HEK293 (cell line): Measurements from ENCODE around the gene PRTFDC1.

Source experiments
- CTCF ChIA-PET: fragments of 350-600 bp; formaldehyde crosslinking; extraction: SDS; loops from one replicate; lab custom pipeline; 2021; ENCODE audit warnings: antibody characterized with exemption; lab: Yijun Ruan, JAX
- POLR2A ChIA-PET: fragments of 300-600 bp; formaldehyde crosslinking; extraction: SDS; loops from one replicate; lab custom pipeline; 2020; ENCODE audit warnings: antibody characterized with exemption, inconsistent platforms; lab: Yijun Ruan, JAX
- H3K27ac ChIP-seq: fragments of 200-500 bp; sonication (Bioruptor generic); 2 replicates; pipeline ENCODE4 v1.5.1; 2014; ENCODE audit warnings: low read depth, low read length, control low read depth, inconsistent platforms; ENCODE audit errors: extremely low read depth
- H3K36me3 ChIP-seq, 2 experiments: fragments of 200-500 bp in 1 of 2; sonication (Bioruptor generic) in 1 of 2; 1 replicate in 1 of 2; 2 replicates in 1 of 2; pipeline ENCODE4 v1.5.1; 2014 to 2017; ENCODE audit warnings: inconsistent platforms in 2 of 2, low read length in 2 of 2; ENCODE audit not compliant: control insufficient read depth in 2 of 2, insufficient read depth in 1 of 2
- H3K4me1 ChIP-seq: fragments of 200-500 bp; sonication (Bioruptor generic); 2 replicates; pipeline ENCODE4 v1.5.1; 2014; ENCODE audit warnings: mild to moderate bottlenecking, low read length, inconsistent platforms; ENCODE audit not compliant: control insufficient read depth, insufficient read depth
- H3K4me3 ChIP-seq: 2 replicates; pipeline ENCODE4 v1.5.1; 2011; ENCODE audit warnings: low read depth, mild to moderate bottlenecking, control low read depth, low read length, moderate library complexity
- H3K9me3 ChIP-seq: fragments of 200-500 bp; sonication (Bioruptor generic); 2 replicates; pipeline ENCODE4 v1.5.1; 2014; ENCODE audit warnings: low read depth, low read length, inconsistent platforms; ENCODE audit not compliant: control insufficient read depth, insufficient read depth
- GFI1B ChIP-seq: fragments of 450-650 bp; formaldehyde crosslinking; IDR thresholded peaks from 2 replicates; pipeline ENCODE4 v1.5.1; 2016; ENCODE audit warnings: missing biosample characterization, missing genetic modification characterization
- KLF1 ChIP-seq: fragments of 450-650 bp; formaldehyde crosslinking; IDR thresholded peaks from 2 replicates; pipeline ENCODE4 v1.5.1; 2016; ENCODE audit warnings: missing biosample characterization, missing genetic modification characterization
- SALL2 ChIP-seq: fragments of 450-650 bp; formaldehyde crosslinking; IDR thresholded peaks from 2 replicates; pipeline ENCODE4 v1.5.0; 2017; ENCODE audit warnings: missing biosample characterization, mild to moderate bottlenecking, missing genetic modification characterization, borderline replicate concordance
- ZBTB1 ChIP-seq: fragments of 450-650 bp; formaldehyde crosslinking; IDR thresholded peaks from 2 replicates; pipeline ENCODE4 v1.5.1; 2016; ENCODE audit warnings: missing biosample characterization, missing genetic modification characterization
- ZEB2 ChIP-seq: fragments of 450-650 bp; formaldehyde crosslinking; IDR thresholded peaks from 2 replicates; pipeline ENCODE4 v1.5.1; 2016; ENCODE audit warnings: missing biosample characterization, missing genetic modification characterization
- ZFP69B ChIP-seq: fragments of 450-650 bp; formaldehyde crosslinking; IDR thresholded peaks from 2 replicates; pipeline ENCODE4 v1.5.1; 2016; ENCODE audit warnings: missing biosample characterization, missing genetic modification characterization
- ZIC2 ChIP-seq: fragments of 450-650 bp; formaldehyde crosslinking; IDR thresholded peaks from 2 replicates; pipeline ENCODE4 v1.5.1; 2016; ENCODE audit warnings: missing biosample characterization, missing genetic modification characterization
- ZNF112 ChIP-seq: fragments of 450-650 bp; formaldehyde crosslinking; IDR thresholded peaks from 2 replicates; pipeline ENCODE4 v1.5.0; 2017; ENCODE audit warnings: missing biosample characterization, missing genetic modification characterization
- ZNF138 ChIP-seq: fragments of 450-650 bp; formaldehyde crosslinking; IDR thresholded peaks from 2 replicates; pipeline ENCODE4 v1.5.1; 2016; ENCODE audit warnings: missing biosample characterization, missing genetic modification characterization, borderline replicate concordance
- ZNF16 ChIP-seq: fragments of 450-650 bp; formaldehyde crosslinking; IDR thresholded peaks from 2 replicates; pipeline ENCODE4 v1.5.1; 2016; ENCODE audit warnings: low read depth, missing biosample characterization, missing genetic modification characterization
- ZNF214 ChIP-seq: fragments of 450-650 bp; formaldehyde crosslinking; IDR thresholded peaks from 2 replicates; pipeline ENCODE4 v1.5.1; 2017; ENCODE audit warnings: missing biosample characterization, mild to moderate bottlenecking, missing genetic modification characterization, borderline replicate concordance
- ZNF354C ChIP-seq: fragments of 450-650 bp; formaldehyde crosslinking; IDR thresholded peaks from 2 replicates; pipeline ENCODE4 v1.5.1; 2016; ENCODE audit warnings: missing biosample characterization, missing genetic modification characterization, low read depth, borderline replicate concordance
- ZNF391 ChIP-seq: fragments of 450-650 bp; formaldehyde crosslinking; IDR thresholded peaks from 2 replicates; pipeline ENCODE4 v1.5.1; 2016; ENCODE audit warnings: low read depth, missing biosample characterization, missing genetic modification characterization, borderline replicate concordance
- ZNF423 ChIP-seq: fragments of 450-650 bp; formaldehyde crosslinking; IDR thresholded peaks from 2 replicates; pipeline ENCODE4 v1.5.1; 2016; ENCODE audit warnings: missing biosample characterization, missing genetic modification characterization
- ZNF621 ChIP-seq: fragments of 450-650 bp; formaldehyde crosslinking; IDR thresholded peaks from 2 replicates; pipeline ENCODE4 v1.5.1; 2017; ENCODE audit warnings: missing biosample characterization, missing genetic modification characterization
- ZNF629 ChIP-seq: fragments of 450-650 bp; formaldehyde crosslinking; IDR thresholded peaks from 2 replicates; pipeline ENCODE4 v1.5.1; 2017; ENCODE audit warnings: missing biosample characterization, missing genetic modification characterization
- ZNF777 ChIP-seq: fragments of 450-650 bp; formaldehyde crosslinking; IDR thresholded peaks from 2 replicates; pipeline ENCODE4 v1.5.1; 2017; ENCODE audit warnings: missing biosample characterization, missing genetic modification characterization, borderline replicate concordance
- ZNF837 ChIP-seq: fragments of 450-650 bp; formaldehyde crosslinking; IDR thresholded peaks from 2 replicates; pipeline ENCODE4 v1.5.1; 2016; ENCODE audit warnings: missing biosample characterization, missing genetic modification characterization
- ZSCAN23 ChIP-seq: fragments of 450-650 bp; formaldehyde crosslinking; IDR thresholded peaks from 2 replicates; pipeline ENCODE4 v1.5.1; 2016; ENCODE audit warnings: missing biosample characterization, missing genetic modification characterization
- TF ChIP-seq, protein P1 (sequence below): fragments of 450-650 bp; formaldehyde crosslinking; IDR thresholded peaks from 2 replicates; pipeline ENCODE4; 2016; ENCODE audit warnings: missing biosample characterization, missing genetic modification characterization
- TF ChIP-seq, protein P2 (sequence below): fragments of 450-650 bp; formaldehyde crosslinking; IDR thresholded peaks from 2 replicates; pipeline ENCODE4 v1.5.1; 2017; ENCODE audit warnings: missing biosample characterization, missing genetic modification characterization
- TF ChIP-seq, protein P3 (sequence below): fragments of 450-650 bp; formaldehyde crosslinking; IDR thresholded peaks from 2 replicates; pipeline ENCODE4 v1.5.1; 2017; ENCODE audit warnings: missing biosample characterization, missing genetic modification characterization
- TF ChIP-seq, protein P4 (sequence below): fragments of 450-650 bp; formaldehyde crosslinking; IDR thresholded peaks from 2 replicates; pipeline ENCODE4 v1.5.1; 2016; ENCODE audit warnings: missing biosample characterization, missing genetic modification characterization
- TF ChIP-seq, protein P5 (sequence below): fragments of 450-650 bp; formaldehyde crosslinking; IDR thresholded peaks from 2 replicates; pipeline ENCODE4 v1.5.1; 2016; ENCODE audit warnings: missing biosample characterization, missing genetic modification characterization
- TF ChIP-seq, protein P6 (sequence below): fragments of 450-650 bp; formaldehyde crosslinking; IDR thresholded peaks from 2 replicates; pipeline ENCODE4 v1.5.1; 2016; ENCODE audit warnings: missing biosample characterization, missing genetic modification characterization, borderline replicate concordance
- TF ChIP-seq, protein P7 (sequence below): fragments of 450-650 bp; formaldehyde crosslinking; IDR thresholded peaks from 2 replicates; pipeline ENCODE4 v1.5.1; 2016; ENCODE audit warnings: missing biosample characterization, missing genetic modification characterization

The PRTFDC1 gene

DNA sequence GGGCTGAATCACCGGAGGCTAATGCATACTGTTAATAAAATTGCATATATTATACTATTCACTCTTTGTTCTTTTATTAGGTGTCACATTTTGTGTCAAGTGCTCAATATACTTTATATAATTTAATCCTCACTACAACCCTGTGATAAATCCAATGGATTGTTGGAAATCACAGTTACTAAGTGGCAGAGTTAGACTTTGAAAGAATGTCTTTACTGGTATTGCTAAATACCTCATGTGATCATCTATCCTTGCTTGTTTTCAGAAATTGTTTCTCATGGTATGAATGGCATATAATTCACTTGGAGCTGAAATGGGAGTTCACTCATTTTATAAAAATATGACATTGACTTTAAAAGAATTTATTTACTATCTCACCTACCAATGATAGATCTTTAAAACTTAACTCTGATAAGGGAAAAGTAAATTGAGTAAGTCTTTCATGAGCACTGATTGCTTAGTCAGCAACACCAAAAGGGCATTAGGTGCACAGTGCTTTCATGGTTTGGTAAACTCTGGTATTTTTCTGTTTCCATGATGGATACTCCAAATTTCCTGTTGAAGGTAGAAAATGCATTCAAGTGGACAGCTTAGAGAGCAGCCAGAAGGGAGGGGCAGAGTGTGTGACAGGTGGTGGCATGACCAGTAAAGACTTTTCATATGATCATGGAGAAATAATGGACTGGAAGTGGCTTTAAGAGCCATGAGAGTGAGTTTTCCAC, 41.0 kb upstream of the PRTFDC1 start:
- Histone ChIP-seq H3K36me3 (no peaks in the 10 kb centered on the region), H3K4me1 (no peaks in the 10 kb centered on the region), H3K4me3 (no peak overlapping the region), H3K27ac (no peak overlapping the region), H3K9me3 (no peaks in the 10 kb centered on the region)
- ChIA-PET CTCF (no interaction called here), POLR2A (no interaction called here)
- TF ChIP-seq, protein P1, sequence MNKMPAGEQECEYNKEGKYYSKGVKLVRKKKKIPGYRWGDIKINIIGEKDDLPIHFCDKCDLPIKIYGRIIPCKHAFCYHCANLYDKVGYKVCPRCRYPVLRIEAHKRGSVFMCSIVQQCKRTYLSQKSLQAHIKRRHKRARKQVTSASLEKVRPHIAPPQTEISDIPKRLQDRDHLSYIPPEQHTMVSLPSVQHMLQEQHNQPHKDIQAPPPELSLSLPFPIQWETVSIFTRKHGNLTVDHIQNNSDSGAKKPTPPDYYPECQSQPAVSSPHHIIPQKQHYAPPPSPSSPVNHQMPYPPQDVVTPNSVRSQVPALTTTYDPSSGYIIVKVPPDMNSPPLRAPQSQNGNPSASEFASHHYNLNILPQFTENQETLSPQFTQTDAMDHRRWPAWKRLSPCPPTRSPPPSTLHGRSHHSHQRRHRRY (tag by site-specific recombination) = no peak
- TF ChIP-seq, protein P2, sequence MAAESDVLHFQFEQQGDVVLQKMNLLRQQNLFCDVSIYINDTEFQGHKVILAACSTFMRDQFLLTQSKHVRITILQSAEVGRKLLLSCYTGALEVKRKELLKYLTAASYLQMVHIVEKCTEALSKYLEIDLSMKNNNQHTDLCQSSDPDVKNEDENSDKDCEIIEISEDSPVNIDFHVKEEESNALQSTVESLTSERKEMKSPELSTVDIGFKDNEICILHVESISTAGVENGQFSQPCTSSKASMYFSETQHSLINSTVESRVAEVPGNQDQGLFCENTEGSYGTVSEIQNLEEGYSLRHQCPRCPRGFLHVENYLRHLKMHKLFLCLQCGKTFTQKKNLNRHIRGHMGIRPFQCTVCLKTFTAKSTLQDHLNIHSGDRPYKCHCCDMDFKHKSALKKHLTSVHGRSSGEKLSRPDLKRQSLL = no peak
- no peak for TF ChIP-seq ZNF138
- TF ChIP-seq, protein P3, sequence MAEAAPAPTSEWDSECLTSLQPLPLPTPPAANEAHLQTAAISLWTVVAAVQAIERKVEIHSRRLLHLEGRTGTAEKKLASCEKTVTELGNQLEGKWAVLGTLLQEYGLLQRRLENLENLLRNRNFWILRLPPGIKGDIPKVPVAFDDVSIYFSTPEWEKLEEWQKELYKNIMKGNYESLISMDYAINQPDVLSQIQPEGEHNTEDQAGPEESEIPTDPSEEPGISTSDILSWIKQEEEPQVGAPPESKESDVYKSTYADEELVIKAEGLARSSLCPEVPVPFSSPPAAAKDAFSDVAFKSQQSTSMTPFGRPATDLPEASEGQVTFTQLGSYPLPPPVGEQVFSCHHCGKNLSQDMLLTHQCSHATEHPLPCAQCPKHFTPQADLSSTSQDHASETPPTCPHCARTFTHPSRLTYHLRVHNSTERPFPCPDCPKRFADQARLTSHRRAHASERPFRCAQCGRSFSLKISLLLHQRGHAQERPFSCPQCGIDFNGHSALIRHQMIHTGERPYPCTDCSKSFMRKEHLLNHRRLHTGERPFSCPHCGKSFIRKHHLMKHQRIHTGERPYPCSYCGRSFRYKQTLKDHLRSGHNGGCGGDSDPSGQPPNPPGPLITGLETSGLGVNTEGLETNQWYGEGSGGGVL (tag by site-specific recombination) = no peak
- no peak for TF ChIP-seq ZNF16 (tag by site-specific recombination)
- no peak for TF ChIP-seq ZNF214 (tag by site-specific recombination)
- TF ChIP-seq ZNF391 (tag by site-specific recombination) = no peak
- TF ChIP-seq ZFP69B = no peak
- no peak for TF ChIP-seq ZBTB1 (tag by site-specific recombination)
- no peak for TF ChIP-seq ZSCAN23 (tag by site-specific recombination)
- no peak for TF ChIP-seq ZNF629 (tag by site-specific recombination)
- TF ChIP-seq ZNF354C (tag by site-specific recombination) = no peak
- TF ChIP-seq ZNF423 (tag by site-specific recombination) = no peak
- TF ChIP-seq, protein P4, sequence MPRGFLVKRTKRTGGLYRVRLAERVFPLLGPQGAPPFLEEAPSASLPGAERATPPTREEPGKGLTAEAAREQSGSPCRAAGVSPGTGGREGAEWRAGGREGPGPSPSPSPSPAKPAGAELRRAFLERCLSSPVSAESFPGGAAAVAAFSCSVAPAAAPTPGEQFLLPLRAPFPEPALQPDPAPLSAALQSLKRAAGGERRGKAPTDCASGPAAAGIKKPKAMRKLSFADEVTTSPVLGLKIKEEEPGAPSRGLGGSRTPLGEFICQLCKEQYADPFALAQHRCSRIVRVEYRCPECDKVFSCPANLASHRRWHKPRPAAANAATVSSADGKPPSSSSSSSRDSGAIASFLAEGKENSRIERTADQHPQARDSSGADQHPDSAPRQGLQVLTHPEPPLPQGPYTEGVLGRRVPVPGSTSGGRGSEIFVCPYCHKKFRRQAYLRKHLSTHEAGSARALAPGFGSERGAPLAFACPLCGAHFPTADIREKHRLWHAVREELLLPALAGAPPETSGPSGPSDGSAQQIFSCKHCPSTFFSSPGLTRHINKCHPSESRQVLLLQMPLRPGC = no peak
- TF ChIP-seq KLF1 (tag by site-specific recombination) = no peak
- TF ChIP-seq ZNF621 (tag by site-specific recombination) = no peak
- TF ChIP-seq ZIC2 (tag by site-specific recombination) = no peak

DNA sequence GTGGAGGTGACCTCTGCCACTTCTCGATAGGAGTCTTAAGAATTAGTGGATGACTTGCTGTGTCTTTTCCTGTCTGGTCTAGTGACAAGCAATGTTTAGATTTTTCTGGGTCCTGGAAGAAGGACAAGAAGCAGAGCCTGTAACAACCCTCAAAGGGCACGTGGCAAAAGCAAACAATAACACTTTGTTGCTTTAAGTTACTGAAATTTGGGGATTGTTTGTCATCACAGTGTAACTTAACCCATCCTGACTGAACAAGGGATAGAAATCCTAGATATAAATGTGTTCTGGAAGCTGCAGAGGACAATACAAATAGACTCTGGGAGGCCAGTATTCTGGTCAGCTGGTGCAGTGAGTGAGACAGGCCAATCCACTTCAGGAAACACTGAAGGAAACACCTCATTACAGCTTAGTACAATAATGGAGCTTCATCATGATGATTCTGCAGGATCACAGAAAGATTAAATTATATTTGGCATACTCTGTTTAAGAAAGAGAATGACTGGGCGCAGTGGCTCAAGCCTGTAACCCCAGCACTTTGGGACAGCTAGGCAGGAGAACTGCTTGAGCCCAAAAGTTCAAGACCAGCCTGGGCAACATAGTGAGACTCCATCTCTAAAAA, 40.2 kb upstream of the PRTFDC1 start:
- no peaks in the 10 kb centered on the region for H3K9me3 ChIP-seq
- H3K27ac ChIP-seq = no peak overlapping the region
- CTCF ChIA-PET = no interaction called here
- no peaks in the 10 kb centered on the region for H3K36me3 ChIP-seq
- POLR2A ChIA-PET = no interaction called here
- H3K4me3 ChIP-seq = no peak overlapping the region
- no peaks in the 10 kb centered on the region for H3K4me1 ChIP-seq
- no peak for TF ChIP-seq ZNF112
- TF ChIP-seq, protein P5, sequence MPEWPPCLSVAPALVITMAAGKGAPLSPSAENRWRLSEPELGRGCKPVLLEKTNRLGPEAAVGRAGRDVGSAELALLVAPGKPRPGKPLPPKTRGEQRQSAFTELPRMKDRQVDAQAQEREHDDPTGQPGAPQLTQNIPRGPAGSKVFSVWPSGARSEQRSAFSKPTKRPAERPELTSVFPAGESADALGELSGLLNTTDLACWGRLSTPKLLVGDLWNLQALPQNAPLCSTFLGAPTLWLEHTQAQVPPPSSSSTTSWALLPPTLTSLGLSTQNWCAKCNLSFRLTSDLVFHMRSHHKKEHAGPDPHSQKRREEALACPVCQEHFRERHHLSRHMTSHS = no peak
- TF ChIP-seq, protein P6, sequence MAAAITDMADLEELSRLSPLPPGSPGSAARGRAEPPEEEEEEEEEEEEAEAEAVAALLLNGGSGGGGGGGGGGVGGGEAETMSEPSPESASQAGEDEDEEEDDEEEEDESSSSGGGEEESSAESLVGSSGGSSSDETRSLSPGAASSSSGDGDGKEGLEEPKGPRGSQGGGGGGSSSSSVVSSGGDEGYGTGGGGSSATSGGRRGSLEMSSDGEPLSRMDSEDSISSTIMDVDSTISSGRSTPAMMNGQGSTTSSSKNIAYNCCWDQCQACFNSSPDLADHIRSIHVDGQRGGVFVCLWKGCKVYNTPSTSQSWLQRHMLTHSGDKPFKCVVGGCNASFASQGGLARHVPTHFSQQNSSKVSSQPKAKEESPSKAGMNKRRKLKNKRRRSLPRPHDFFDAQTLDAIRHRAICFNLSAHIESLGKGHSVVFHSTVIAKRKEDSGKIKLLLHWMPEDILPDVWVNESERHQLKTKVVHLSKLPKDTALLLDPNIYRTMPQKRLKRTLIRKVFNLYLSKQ = no peak
- TF ChIP-seq ZNF837 (tag by site-specific recombination) = no peak
- no peak for TF ChIP-seq ZNF777 (tag by site-specific recombination)
- no peak for TF ChIP-seq ZEB2 (tag by site-specific recombination)
- no peak for TF ChIP-seq GFI1B (tag by site-specific recombination)
- TF ChIP-seq, protein P7, sequence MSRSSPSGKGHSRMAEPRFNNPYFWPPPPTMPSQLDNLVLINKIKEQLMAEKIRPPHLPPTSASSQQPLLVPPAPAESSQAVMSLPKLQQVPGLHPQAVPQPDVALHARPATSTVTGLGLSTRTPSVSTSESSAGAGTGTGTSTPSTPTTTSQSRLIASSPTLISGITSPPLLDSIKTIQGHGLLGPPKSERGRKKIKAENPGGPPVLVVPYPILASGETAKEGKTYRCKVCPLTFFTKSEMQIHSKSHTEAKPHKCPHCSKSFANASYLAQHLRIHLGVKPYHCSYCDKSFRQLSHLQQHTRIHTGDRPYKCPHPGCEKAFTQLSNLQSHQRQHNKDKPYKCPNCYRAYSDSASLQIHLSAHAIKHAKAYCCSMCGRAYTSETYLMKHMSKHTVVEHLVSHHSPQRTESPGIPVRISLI (tag by site-specific recombination) = no peak
- no peak for TF ChIP-seq SALL2 (tag by site-specific recombination)
